HepG2 (cell line): ENCODE data around the gene PKP4. TPM values are rescaled to one million over a fixed set of nuclear protein-coding genes. Genes with fewer than 3 reads are reported as not detected.

ENCODE experiments used
- CENPT ChIP-seq: sonication (generic); formaldehyde crosslinking; IDR thresholded peaks from 2 replicates; pipeline ENCODE4 v1.8.0; 2022; ENCODE audit warnings: low read depth, mild to moderate bottlenecking, moderate library complexity, missing genetic modification reagents
- FOXA3 ChIP-seq: IDR thresholded peaks from 2 replicates; pipeline ENCODE4 v1.6.1; 2016; ENCODE audit warnings: missing genetic modification reagents, missing compliant biosample characterization
- HMGXB3 ChIP-seq: sonication (generic); formaldehyde crosslinking; IDR thresholded peaks from 2 replicates; pipeline ENCODE4 v1.4.0; 2020; ENCODE audit warnings: missing genetic modification reagents, borderline replicate concordance
- IKZF4 ChIP-seq: sonication (generic); formaldehyde crosslinking; IDR thresholded peaks from 2 replicates; pipeline ENCODE4 v1.5.1; 2020; ENCODE audit warnings: borderline replicate concordance, mild to moderate bottlenecking, low read depth, missing genetic modification reagents; ENCODE audit errors: not compliant biosample characterization
- MXI1 ChIP-seq: IDR thresholded peaks from 3 replicates; pipeline ENCODE4 v1.6.1; 2012; ENCODE audit warnings: low read depth, low read length, inconsistent platforms, borderline replicate concordance
- MZF1 ChIP-seq: sonication (generic); formaldehyde crosslinking; IDR thresholded peaks from 2 replicates; pipeline ENCODE4 v1.8.1; 2023; ENCODE audit warnings: mild to moderate bottlenecking, missing genetic modification reagents, borderline replicate concordance
- PHB2 ChIP-seq: fragments of 450-650 bp; IDR thresholded peaks from 2 replicates; pipeline ENCODE4 v1.6.1; 2018; ENCODE audit not compliant: partially characterized antibody
- POLR2AphosphoS2 ChIP-seq: IDR thresholded peaks from 2 replicates; pipeline ENCODE4 v1.6.1; 2011; ENCODE audit warnings: low read depth, low read length, improper control_type of control experiment
- REL ChIP-seq: sonication (generic); formaldehyde crosslinking; conservative IDR thresholded peaks from 2 replicates; pipeline ENCODE4 v1.8.0; 2022; ENCODE audit warnings: mild to moderate bottlenecking, missing genetic modification reagents, moderate library complexity
- THAP7 ChIP-seq: sonication (generic); formaldehyde crosslinking; IDR thresholded peaks from 2 replicates; pipeline ENCODE4 v1.8.1; 2023; ENCODE audit warnings: mild to moderate bottlenecking, missing genetic modification reagents
- YEATS4 ChIP-seq: sonication (generic); formaldehyde crosslinking; IDR thresholded peaks from 2 replicates; pipeline ENCODE4 v1.4.0; 2020; ENCODE audit warnings: missing genetic modification reagents, borderline replicate concordance
- ZNF704 ChIP-seq: sonication (generic); formaldehyde crosslinking; IDR thresholded peaks from 2 replicates; pipeline ENCODE4 v1.8.1; 2023; ENCODE audit warnings: mild to moderate bottlenecking, inconsistent platforms, moderate library complexity, missing genetic modification reagents, borderline replicate concordance
- ZNF780A ChIP-seq: sonication (generic); formaldehyde crosslinking; IDR thresholded peaks from 2 replicates; pipeline ENCODE4 v1.8.0; 2022; ENCODE audit warnings: mild to moderate bottlenecking, missing genetic modification reagents, moderate library complexity
- ZNF816 ChIP-seq: sonication (generic); formaldehyde crosslinking; IDR thresholded peaks from 2 replicates; pipeline ENCODE4 v1.8.0; 2022; ENCODE audit warnings: missing genetic modification reagents, mild to moderate bottlenecking, borderline replicate concordance
- polyA plus RNA-seq, 8 experiments: library from polyadenylated mRNA; depleted of rRNA in 3 of 8; stranded (reverse) in 7 of 8; unstranded in 1 of 8; fragments of >200 nt; fragmentation: Illumina TruSeq in 4 of 8; extraction: Trizol in 4 of 8; gene quantifications; 2 replicates each; pipeline versions ENCODE4 v1.2.1 to v1.2.3, GENCODE V29; 2011 to 2016; ENCODE audit warnings: low read depth in 4 of 8, missing spikeins in 1 of 8, mixed read lengths in 1 of 8; ENCODE audit not compliant: insufficient read depth in 1 of 8
- total RNA-seq, 5 experiments: library from RNA; depleted of rRNA; stranded (reverse); fragments of >200 nt; fragmentation: Illumina TruSeq; extraction: Trizol; gene quantifications; 2 replicates each; pipeline ENCODE4 v1.2.3, GENCODE V29; 2016; ENCODE audit warnings: low read depth in 1 of 5
- TF ChIP-seq, protein P1 (sequence below): IDR thresholded peaks from 2 replicates; pipeline ENCODE4 v1.6.1; 2016
- TF ChIP-seq, protein P2 (sequence below): IDR thresholded peaks from 2 replicates; pipeline ENCODE4 v1.6.1; 2016; ENCODE audit warnings: mild to moderate bottlenecking
- TF ChIP-seq, protein P3 (sequence below): sonication (generic); formaldehyde crosslinking; IDR thresholded peaks from 2 replicates; pipeline ENCODE4 v1.4.0; 2020; ENCODE audit warnings: mild to moderate bottlenecking, missing genetic modification reagents

The PKP4 gene
- total and polyA plus RNA-seq, 2 of the 13 experiments (the other 11 are each of a cell fraction or from before 2014, with no cell fraction given): 80.9 to 90.5 TPM

DNA sequence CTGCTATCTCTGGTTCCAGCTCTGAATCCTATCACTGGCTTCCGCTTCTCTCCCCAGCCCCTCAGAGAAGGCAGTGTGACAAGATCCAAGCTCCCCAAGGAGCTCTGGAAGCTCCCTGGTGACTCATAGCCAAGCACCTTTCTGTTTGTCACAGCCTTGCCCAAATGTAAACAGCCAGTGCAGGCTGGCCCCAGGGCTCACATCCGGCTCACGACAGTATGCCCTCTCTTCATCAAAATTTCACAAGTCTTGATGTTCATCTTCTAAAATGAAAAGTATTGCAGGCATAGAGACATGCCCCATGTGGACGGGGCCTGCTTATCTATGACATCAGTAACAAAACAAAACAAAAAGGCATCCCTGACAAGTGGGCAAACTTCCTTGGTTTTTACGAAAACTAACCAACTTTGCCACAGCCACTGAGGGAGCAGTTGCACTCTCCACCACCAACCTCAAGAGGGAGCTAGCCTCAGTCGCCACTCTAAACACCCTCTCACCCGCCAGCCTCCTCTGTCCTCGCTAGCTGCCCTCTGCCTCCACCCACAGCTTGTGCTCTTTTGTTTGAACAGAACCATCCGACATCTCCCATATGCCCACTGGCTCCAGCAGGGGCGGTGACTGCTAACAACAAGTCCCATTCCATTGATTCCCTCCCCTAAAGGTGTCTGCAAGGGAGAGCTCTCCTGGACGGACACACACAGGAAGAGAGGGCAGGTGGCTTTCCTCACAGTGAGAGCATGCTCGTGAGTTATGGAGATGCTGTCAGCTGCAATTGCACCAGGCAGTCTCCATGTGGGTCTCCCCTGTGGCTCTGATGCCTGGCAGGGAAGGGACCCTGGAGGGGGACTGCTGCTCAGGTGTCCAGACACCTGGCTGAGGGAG lies 267.4 kb downstream of the PKP4 start (continued):
- TF ChIP-seq POLR2AphosphoS2 (no peak), THAP7 (CRISPR knock-in tag) (no peak), PHB2 (no peak), ZNF780A (CRISPR knock-in tag) (no peak), ZNF704 (CRISPR knock-in tag) (no peak), IKZF4 (CRISPR knock-in tag) (no peak), YEATS4 (no peak), CENPT (CRISPR knock-in tag) (no peak), ZNF816 (CRISPR knock-in tag) (no peak), MZF1 (CRISPR knock-in tag) (no peak), HMGXB3 (CRISPR knock-in tag) (no peak), FOXA3 (CRISPR knock-in tag) (peak; percentile 95), MXI1 (0 out of 3 replicates have a peak, but pooled peaks have one; percentile 28), REL (CRISPR knock-in tag) (no peak)
- TF ChIP-seq, protein P1, sequence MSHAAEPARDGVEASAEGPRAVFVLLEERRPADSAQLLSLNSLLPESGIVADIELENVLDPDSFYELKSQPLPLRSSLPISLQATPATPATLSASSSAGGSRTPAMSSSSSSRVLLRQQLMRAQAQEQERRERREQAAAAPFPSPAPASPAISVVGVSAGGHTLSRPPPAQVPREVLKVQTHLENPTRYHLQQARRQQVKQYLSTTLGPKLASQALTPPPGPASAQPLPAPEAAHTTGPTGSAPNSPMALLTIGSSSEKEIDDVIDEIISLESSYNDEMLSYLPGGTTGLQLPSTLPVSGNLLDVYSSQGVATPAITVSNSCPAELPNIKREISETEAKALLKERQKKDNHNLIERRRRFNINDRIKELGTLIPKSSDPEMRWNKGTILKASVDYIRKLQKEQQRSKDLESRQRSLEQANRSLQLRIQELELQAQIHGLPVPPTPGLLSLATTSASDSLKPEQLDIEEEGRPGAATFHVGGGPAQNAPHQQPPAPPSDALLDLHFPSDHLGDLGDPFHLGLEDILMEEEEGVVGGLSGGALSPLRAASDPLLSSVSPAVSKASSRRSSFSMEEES (CRISPR knock-in tag): peak; percentile 25; the same call in 1 of the 2 replicates
- TF ChIP-seq, protein P2, sequence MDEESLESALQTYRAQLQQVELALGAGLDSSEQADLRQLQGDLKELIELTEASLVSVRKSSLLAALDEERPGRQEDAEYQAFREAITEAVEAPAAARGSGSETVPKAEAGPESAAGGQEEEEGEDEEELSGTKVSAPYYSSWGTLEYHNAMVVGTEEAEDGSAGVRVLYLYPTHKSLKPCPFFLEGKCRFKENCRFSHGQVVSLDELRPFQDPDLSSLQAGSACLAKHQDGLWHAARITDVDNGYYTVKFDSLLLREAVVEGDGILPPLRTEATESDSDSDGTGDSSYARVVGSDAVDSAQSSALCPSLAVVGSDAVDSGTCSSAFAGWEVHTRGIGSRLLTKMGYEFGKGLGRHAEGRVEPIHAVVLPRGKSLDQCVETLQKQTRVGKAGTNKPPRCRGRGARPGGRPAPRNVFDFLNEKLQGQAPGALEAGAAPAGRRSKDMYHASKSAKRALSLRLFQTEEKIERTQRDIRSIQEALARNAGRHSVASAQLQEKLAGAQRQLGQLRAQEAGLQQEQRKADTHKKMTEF: peak; percentile 55
- TF ChIP-seq, protein P3, sequence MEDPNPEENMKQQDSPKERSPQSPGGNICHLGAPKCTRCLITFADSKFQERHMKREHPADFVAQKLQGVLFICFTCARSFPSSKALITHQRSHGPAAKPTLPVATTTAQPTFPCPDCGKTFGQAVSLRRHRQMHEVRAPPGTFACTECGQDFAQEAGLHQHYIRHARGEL: no peak
